ENCODE results near the gene PDGFD.

The PDGFD gene

DNA sequence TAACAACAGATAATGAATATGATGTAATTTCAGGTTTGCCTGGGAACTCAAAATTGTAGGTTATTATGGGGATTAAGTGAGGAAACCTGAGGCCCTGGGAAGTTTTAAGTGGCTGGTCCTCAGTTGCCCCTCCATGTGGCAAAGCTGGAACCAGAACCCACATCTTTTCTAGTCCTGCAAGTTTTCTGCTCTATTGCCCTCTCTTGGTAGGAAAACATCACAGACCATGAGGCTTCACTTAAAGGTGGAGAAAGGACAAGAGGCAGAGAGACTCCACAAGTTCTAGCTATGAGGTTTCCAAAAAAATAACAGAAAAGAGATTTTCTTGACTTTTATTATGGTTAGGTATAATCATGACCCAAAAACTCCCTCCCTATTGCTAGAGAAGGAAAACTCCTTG lies 243.0 kb downstream of the PDGFD start:
- DNase-seq (ENCODE audit: low read depth in 2 of 2) = no peak

DNA sequence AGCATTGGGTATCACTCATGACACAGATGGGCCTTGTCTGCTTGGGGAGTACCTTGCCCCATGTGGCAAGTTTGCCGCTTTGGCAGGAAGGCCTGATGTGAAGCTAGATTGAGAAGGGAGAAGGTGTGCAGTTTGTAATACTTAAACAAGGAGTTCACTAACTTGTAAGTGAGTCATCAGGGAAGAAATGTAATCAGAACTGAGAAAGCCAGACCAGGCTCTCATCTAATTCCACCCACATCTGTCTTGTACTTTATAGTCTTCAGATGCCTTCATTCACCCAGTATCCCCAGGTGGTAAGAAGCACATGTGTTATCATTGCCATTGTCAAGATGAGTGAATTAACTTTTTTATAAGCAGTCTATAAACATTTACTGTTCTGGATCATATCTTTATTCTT lies 243.5 kb downstream of the PDGFD start:
- DNase-seq (ENCODE audit: low read depth in 2 of 2) = no peak

DNA sequence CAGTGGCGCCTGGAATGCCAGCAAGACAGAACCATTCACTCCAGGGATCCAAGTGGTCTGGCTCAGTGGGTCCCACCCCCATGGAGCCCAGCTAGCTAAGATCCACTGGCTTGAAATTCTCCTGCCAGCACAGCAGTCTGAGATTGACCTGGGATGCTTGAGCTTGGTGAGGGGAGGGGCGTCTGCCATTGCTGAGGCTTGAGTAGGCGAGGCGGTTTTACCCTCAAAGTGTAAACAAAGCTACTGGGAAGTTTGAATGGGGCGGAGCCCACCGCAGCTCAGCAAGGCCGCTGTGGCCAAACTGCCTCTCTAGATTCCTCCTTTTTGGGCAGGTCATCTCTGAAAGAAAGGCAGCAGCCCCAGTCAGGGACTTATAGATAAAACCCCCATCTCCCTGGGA lies 253.2 kb downstream of the PDGFD start:
- no peak for DNase-seq (ENCODE audit: low read depth in 2 of 2)

DNA sequence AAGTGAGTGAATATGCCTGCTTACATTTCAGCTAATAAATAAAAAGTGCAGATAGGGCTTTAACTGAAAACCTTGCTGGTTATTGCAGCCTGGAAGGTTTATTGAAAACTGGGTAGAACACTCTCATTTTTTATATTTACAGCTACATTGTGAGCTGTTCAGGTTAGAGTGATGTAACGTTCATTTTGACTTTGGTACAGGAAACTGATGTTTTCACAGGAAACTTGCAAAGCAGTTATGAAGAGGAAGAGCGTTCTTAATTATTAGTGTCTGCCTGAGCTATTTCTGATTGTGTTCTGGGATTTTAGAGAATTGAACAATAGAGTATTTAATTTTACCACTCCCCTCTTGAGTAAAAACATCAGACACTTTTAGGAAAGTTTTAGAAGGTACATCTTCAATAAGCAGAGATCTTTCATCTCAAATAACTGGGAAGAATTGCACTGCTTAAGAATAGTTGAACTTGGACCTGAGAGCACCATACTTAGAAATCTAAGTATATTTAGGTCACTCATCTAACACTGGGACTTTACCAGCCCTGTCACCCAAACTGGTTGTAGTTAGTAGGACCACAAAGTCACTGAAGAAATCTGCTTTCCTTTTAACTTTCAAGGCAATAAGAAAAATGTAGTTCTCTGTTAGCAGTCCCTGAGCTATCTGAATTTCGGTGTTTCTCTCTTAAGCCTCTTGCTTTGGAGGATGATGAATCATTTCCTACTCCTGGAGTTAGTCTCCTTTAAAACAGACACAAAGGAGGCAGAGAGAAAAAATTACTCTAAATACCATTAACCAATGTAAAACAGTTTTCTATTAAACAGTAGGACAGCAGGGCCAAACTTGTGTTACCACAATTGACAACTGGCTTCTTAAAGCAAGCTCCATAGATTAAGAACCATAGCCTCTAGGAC lies 256.1 kb downstream of the PDGFD start:
- no peak for DNase-seq (ENCODE audit: low read depth in 2 of 2)

DNA sequence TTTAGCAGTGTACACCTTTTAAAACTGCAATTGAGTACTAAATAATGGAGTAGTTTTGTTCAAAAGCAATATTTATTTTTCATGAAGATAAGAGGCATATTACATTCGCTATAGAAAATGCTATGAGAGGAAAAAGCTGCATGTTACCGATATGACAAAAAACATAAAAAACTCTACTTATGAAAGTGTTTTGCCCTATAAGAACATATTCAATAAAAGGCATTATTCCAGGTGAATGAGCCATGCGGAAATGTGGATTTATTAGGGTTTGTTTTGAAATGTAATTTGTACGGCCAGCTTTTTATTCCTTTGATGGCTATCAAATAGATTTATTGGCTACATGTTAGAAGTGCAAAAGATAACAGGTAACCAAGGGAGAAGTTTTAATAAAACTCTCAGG lies 256.8 kb downstream of the PDGFD start:
- no peak for DNase-seq (ENCODE audit: low read depth in 2 of 2)

DNA sequence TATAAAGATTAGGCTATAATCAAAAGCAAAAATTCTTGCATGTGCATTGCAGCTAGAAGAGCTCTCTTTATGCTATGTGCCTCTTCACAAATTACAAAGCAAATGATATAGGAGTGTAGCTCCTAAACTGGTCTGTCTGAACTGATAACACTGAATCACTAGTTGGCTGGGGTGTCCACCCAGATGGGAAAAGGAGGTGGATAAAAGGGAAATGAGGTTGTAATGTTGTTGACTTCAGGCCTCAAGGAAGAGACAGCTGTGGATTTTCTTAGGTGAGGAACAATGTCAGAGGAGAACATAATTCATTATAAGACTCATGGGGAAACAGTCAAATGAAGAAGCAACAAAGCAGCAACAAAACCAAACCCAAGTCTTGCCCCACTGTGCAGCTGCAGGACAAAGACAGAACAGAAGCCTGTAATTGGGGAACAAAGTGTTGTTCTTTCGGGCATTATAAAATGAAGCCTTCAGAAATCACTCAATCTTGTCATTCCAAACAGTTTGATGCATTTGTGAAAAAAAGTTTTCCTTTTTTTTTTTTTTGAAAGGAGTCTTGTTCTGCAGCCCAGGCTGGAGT lies 257.6 kb downstream of the PDGFD start:
- DNase-seq (ENCODE audit: low read depth in 2 of 2) = no peak

DNA sequence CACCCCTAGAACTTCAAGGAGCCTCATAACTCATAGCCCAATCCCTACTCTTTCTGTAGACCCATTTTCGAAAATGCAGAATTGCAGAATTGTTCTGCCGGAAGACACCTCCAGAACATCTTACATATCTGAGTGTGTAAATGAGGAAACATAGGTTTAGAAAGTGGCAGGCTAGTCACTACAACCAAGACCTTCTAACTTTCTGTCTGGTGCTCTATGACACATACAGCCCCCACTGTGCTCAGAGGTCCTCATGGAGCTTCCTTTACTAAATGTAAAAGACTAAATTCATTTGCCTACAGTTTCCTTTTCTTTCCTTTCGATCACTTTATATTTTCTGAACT lies 259.7 kb downstream of the PDGFD start:
- DNase-seq (ENCODE audit: low read depth in 2 of 2) = no peak

DNA sequence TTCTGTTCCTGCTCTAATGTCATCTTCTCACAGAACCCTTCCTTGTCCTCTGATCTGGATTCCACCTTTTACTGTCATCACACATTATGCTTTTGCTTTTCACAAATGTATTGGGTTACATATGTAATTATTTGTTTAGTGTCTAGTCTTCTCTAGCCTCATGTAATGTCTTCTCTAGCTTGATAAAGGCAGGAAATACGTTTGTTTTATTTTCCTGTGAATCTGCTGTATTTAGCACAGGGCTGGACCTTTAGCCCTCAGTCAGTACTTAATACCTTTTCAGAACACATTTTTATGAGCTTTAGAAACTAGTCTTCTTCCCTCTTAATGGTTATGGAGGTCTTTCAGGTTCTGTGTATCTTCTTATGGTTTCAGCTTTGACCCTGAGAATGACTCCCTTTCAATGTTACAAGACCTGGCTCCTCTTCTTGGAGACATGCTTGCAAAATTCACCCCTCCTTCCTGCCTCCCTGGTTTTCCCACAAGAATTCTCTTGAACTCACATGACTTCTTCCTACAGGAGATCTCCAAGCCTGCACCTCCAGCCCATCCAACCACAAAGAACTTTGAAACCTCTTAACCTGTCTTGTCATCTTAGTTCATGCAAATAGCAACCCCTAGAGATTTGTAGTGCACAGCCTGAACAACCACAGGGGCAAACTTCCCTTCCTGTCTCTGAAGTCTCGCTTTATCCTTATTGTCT lies 260.2 kb downstream of the PDGFD start:
- no peak for DNase-seq (ENCODE audit: low read depth in 2 of 2)

DNA sequence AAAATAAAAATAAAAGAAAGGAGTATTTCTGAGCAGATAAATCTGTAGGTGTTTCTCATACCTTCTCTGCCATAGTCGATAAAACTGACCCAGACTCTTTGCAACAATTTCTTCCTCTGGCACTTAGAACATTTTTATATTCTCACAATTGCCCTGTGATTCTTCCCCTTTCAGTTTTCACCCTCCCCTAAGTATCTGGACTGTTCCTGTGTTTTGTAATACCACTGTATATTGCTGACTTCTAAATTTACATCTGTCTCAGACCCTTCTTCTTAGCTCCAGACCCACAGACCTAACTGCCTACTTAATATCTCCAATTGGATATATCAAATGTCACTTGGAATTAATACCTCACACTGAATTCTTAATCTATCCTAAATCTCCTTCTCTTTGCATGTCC lies 261.0 kb downstream of the PDGFD start:
- DNase-seq (ENCODE audit: low read depth in 2 of 2) = no peak

DNA sequence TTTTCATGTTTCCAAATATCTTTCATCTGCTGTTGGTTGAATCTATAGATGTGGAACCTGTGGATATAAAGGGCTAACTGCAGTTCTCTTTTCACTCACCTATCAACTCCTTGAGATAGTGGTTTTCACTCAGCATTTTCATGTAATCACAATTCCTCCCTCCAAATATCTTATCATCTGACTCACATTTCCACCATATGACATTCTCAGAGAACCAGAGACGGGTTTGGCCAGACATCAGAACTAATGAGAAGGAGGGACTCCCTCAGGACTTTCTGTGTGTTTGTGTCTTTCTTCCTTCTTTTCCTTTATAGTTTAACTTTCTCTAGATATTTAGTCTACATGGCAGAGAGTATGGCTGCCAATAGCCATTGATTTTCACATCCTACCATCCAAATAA lies 262.3 kb downstream of the PDGFD start:
- DNase-seq (ENCODE audit: low read depth in 2 of 2) = no peak

DNA sequence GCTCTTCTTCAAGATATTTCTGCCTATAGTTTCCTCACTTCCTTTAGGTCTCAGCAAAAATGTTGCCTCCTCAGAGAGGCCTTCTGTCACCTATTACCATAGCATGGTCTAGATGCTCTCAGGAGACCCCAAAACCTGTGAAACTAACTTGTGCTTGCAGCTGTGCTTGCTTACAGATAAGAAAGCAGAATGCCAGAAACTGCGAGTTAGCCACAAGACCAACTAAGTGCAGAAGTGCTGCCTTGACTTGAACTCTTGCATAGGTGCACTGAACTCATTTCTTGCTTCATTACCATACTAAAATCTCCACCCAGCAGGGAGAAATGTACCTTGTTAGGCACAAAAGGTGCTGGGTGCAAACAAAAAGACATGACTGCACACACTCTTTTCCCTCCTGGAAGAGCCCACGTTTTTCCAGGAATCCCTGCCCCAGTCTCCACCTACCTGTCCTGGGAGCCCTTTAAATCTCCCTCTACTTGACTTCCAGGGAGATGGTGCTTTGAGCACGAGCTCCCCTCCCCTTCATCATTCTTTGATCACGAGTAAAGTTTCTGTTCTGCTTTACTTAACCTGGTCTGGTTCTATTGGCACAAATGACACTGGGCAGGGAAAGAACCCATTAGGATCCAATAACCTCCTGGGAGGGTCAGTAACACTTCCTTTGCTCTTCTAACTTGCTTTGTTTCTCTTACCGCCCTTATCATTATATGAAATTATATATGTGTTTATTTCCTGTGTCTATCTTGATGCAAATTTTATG lies 265.2 kb downstream of the PDGFD start:
- DNase-seq (ENCODE audit: low read depth in 2 of 2) = no peak

DNA sequence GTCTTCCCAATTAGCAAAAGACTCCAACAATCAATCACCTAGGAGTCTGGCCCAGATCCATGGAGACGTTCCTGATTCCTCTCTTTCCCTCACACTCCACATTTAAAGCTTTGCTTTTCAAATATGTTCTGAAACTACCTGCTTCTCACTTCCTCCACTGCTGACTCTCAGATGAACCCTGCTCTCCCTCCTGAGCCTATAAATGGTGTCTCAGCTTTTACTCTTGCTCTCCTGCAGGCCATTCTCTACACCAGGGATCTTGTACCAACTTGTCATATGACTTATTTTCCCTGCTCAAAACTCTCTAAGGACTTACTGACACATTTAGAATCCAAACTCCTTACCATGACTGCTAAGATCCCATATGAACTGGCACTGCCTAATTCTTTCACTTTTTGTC lies 265.9 kb downstream of the PDGFD start:
- DNase-seq (ENCODE audit: low read depth in 2 of 2) = no peak

DNA sequence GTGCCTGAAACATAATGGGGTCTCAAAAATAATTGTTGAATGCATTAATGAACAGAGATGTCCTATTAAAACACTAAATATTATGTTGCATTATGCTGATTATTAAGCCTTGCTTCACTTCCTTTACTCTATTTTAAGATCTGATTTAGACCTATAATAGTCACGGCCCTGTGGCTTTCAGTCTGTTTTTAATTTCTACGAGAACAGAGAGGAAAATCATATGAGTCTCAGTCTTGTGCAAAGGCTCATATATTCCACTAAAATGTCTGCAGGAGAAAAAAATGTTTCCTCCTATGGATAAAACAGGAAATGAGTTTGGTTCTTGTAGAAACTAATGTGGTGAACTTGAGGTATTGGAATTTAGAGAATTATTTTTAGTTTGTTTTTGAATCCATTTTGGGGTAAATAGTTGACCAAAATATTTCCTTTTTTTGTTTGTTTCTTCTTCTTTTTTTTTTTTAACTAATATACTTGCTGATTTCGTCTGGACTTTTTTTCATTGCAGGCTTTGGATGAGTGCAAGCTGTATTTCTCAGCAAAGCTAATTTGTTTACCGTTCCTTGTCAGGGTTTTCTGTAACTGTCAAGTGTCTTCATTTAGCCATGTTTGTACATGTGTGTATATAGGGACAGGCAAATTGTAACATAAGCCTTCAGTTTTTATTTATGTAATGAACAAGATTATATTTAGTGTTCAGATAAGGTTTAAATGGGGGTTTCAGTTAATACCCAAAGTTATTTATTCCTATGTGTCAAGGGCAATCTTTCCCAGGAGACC lies 266.6 kb downstream of the PDGFD start:
- DNase-seq (ENCODE audit: low read depth in 2 of 2) = no peak

DNA sequence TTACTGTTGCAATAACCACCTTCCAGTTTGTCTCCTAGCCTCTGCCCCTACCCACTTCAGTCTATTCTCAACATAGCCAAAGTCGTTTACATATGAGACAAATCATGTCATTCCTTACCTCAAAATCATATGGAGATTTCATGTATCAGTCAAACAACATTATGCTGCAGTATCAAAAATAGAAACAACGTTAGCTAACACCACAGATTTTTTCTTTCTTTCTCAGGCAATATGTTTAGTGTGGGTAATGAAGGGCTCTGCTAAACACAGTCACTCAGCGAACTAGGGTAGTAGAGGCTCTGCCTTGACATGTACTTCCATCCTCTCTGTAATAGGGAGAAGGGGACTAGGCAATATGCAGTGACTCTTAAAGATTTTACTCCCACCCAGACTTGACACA lies 268.8 kb downstream of the PDGFD start:
- DNase-seq (ENCODE audit: low read depth in 2 of 2) = no peak

DNA sequence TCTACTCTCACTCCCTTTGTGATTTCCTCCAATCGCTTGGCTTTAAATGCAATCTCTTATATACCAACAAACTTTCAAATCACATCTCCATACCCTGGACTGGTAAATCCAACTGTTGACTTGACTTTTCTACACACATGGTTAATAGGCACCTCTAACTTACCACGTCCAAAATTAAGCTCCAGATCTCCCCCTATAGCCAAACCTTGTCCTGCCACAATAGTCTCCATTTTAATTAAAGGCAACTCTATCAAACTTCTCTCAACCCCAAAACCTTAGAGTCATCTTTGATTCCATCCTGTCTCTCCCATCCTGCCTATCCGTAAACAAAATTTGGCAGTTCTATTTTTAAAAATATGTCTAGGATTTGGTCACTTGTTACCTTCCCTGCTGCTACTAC lies 269.3 kb downstream of the PDGFD start:
- DNase-seq (ENCODE audit: low read depth in 2 of 2) = no peak

DNA sequence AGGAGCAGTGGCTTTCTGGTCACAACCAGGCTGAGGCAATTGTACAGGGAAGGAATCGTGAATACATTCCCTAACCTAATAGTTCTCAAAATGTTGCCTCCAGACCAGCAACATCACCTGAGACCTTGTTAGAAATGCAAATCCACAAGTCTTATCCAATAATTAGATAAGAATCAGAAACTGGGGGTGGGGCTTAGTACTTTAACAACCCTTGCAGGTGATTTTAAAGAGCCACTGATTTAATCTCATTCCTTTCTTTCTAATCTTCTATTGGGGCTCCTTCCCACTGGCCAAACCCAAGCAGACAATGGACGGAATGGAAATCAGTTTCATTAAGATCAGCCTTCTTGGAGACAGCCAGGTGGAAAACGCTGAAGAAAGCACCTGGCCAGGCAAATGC lies 269.9 kb downstream of the PDGFD start:
- no peak for DNase-seq (ENCODE audit: low read depth in 2 of 2)

DNA sequence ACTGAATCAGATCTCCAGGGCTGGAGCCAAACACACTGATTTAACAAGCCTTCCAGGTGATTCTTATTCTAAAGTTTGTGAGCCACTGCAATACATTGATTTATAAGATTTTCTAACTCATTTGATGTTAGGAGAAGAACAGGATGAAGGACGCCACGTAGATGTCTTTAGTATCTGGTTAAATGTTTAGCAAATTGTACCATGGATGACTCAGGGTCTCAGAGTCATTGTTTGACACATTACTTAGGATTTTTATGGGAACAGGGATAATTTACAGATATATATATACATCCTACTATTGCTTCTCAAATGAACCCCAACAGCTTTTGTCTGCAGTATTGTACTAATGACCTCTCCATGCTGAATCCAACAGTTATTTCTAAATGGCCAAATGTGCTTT lies 270.6 kb downstream of the PDGFD start:
- no peak for DNase-seq (ENCODE audit: low read depth in 2 of 2)

DNA sequence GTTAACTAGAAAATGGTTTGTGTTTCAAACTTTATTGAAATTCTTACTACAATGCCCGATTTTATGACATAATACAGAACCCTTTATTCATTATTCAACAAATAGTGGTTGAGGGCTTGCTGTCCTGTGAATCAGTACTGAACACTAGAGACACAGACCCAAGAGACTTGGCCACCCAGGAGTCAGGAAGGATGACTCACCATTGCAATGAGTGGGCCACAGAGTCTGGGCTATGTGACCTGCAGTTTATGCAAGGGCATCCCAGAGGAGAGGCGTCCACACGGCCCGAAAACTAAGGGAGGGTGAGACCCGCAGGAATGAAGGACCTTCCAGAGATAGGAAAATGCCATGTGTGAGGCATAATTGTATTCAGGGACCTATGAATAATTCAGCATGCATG lies 271.3 kb downstream of the PDGFD start:
- no peak for DNase-seq (ENCODE audit: low read depth in 2 of 2)

DNA sequence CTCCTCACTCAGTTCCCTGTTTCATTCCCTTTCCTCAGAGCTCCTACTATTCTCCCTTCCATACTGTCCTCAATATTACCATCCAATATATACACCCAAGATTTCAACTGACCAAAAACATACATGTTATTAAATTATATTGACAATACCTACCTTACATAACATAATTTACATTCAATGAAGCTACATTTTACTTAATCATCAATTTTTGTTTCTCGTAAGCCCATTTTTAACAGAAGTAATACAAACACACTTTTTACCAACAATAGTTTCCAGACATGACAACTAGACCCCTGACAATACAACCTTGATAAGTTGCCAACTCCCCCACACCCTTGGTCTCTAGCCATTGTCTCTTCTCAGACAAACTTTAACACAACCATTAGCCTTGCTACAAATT lies 273.3 kb downstream of the PDGFD start:
- no peak for DNase-seq (ENCODE audit: low read depth in 2 of 2)

DNA sequence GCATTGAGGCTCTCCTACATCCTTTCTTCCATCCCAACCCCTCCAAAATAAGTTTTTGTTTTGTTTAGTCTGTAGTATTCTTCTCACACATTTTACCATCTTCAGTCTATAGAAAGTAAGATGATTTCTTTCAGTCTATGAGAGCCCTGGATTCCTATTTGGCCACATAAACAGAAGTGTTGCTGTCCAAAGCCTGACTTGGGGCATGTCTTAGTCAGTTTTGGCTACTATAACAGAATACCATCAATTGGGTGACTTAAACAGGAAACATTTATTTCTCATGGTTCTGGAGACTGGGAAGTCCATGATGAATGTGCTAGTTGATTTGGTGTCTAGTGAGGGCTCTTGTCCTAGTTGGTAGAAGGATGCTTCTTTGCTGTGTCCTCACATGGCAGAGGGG lies 274.3 kb downstream of the PDGFD start:
- no peak for DNase-seq (ENCODE audit: low read depth in 2 of 2)

DNA sequence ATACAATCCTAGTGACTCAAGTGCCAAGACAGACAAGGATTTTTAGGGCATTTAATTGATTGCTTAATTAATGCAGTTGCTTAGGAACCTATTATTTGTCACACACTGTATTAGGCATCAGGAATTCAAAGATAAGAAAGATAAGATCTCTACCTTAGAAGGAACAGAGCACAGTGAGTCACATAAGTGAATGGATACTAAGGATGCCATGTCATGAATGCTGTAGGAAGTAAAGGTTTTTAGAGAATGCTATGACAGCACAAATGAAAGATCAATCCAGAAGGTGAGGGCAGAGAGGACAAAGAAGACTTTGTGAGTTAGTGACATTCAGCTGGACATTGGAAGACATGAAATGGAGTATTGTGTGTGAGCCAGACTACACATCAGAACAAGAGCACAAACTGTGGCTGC lies 275.4 kb downstream of the PDGFD start:
- no peak for DNase-seq (ENCODE audit: low read depth in 2 of 2)
